Body of pancreas (tissue), 4 donors: ENCODE results near the gene TXNDC16. TPM values are rescaled to one million over a fixed set of nuclear protein-coding genes. Genes with fewer than 3 reads are reported as not detected.

Experiments
- ATAC-seq: fragments of 150-250 bp; one replicate; pipeline ENCODE4 v1.9.1; 2016
- DNase-seq, 4 donors: peaks; one replicate each; pipeline ENCODE4 v3.0.0-alpha.2; 2019
- H3K27ac ChIP-seq, 4 donors: fragments of 200-600 bp; sonication (generic); 1 replicate in 3 of 4; 2 replicates in 1 of 4; pipeline versions ENCODE4 v1.5.1 to v1.6.1; 2016 to 2019; ENCODE audit warnings: mild to moderate bottlenecking in 1 of 4, mixed read lengths in 1 of 4, moderate library complexity in 1 of 4
- H3K27me3 ChIP-seq, 2 donors: fragments of 200-600 bp; sonication (generic); one replicate each; pipeline ENCODE4 v1.6.0; 2016; ENCODE audit warnings: mild to moderate bottlenecking in 1 of 2
- H3K36me3 ChIP-seq, 2 donors: fragments of 200-600 bp; sonication (generic); replicated peaks in 1 of 2; 2 replicates each; pipeline ENCODE4 v1.5.1; 2016; ENCODE audit warnings: low read depth in 2 of 2; ENCODE audit not compliant: insufficient read depth in 1 of 2
- H3K4me1 ChIP-seq: fragments of 200-600 bp; sonication (generic); one replicate; pipeline ENCODE4 v1.6.0; 2016
- H3K4me3 ChIP-seq, 2 donors: fragments of 200-600 bp; sonication (generic); 1 replicate in 1 of 2; 2 replicates in 1 of 2; pipeline ENCODE4 v1.5.1; 2016 to 2019
- H3K9me3 ChIP-seq, 3 donors: fragments of 200-600 bp; sonication (generic); 1 replicate in 2 of 3; 2 replicates in 1 of 3; pipeline ENCODE4 v1.5.1; 2016
- POLR2A ChIP-seq, 3 donors: fragments of 450-650 bp; IDR thresholded peaks; one replicate each; pipeline ENCODE4 v1.6.1; 2016; ENCODE audit warnings: antibody characterized with exemption in 3 of 3, mild to moderate bottlenecking in 2 of 3
- WGBS, 2 donors: methylation state at CpG; one replicate each; pipeline ENCODE4 v1.1.5; 2017; 5-methylcytosine and 5-hydroxymethylcytosine counted together
- intact Hi-C: fragments of 100-400 bp; cut with DNase I; formaldehyde crosslinking; loops from one replicate; pipeline ENCODE4 v1.15.1; 2023
- total RNA-seq, 2 donors: library from RNA; depleted of rRNA; stranded (reverse); fragments of >200 nt; gene quantifications; one replicate each; pipeline ENCODE4 v1.1.0, GENCODE V29; 2016
- TF ChIP-seq, protein P1 (sequence below), 7 experiments: fragments of 450-650 bp in 4 of 7; fragments of 200-600 bp in 3 of 7; sonication (generic) in 3 of 7; IDR thresholded peaks; one replicate each; pipeline ENCODE4 v1.5.1; 2016 to 2019; ENCODE audit warnings: antibody characterized with exemption in 7 of 7

TXNDC16 gene
- total RNA-seq, 2 donors from 2014 or later, result 4.0 to 7.5 TPM

DNA sequence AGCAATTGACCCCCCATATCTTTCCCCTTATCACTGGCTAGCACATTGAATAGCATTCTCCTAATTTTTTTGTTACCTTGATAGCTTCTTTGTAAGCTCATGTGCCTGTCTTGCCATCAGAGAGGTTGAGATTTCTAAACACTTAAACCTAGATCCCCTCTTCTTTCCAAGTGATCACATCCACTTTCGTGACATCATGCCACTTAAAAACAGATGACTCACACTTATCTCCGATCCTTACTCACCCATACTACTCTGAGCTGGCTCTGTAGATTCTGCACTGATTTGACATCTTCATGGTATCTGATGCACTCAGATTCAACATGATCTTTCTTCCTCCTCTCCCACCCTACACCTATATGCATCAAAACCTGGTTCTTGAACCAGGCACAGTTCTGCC, 10.8 kb upstream of the TXNDC16 start:
- TF ChIP-seq, protein P1, sequence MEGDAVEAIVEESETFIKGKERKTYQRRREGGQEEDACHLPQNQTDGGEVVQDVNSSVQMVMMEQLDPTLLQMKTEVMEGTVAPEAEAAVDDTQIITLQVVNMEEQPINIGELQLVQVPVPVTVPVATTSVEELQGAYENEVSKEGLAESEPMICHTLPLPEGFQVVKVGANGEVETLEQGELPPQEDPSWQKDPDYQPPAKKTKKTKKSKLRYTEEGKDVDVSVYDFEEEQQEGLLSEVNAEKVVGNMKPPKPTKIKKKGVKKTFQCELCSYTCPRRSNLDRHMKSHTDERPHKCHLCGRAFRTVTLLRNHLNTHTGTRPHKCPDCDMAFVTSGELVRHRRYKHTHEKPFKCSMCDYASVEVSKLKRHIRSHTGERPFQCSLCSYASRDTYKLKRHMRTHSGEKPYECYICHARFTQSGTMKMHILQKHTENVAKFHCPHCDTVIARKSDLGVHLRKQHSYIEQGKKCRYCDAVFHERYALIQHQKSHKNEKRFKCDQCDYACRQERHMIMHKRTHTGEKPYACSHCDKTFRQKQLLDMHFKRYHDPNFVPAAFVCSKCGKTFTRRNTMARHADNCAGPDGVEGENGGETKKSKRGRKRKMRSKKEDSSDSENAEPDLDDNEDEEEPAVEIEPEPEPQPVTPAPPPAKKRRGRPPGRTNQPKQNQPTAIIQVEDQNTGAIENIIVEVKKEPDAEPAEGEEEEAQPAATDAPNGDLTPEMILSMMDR (IDR thresholded peaks at IDR 0.05), result no peak
- TF ChIP-seq POLR2A (IDR thresholded peaks at IDR 0.05), result no peak
- H3K36me3 ChIP-seq, result no peaks in the 10 kb centered on the region
- H3K4me3 ChIP-seq, result no peak overlapping the region
- ATAC-seq (no peak), DNase-seq (no peak)
- 72 to 73% methylated on average over 2 of the region's 2 CpGs for WGBS, 2 donors
- H3K27ac ChIP-seq, result no peak overlapping the region
- no peaks in the 10 kb centered on the region for H3K9me3 ChIP-seq
- no peaks in the 10 kb centered on the region for H3K27me3 ChIP-seq
- no peaks in the 10 kb centered on the region for H3K4me1 ChIP-seq
- intact Hi-C loops, result no loop called here

DNA sequence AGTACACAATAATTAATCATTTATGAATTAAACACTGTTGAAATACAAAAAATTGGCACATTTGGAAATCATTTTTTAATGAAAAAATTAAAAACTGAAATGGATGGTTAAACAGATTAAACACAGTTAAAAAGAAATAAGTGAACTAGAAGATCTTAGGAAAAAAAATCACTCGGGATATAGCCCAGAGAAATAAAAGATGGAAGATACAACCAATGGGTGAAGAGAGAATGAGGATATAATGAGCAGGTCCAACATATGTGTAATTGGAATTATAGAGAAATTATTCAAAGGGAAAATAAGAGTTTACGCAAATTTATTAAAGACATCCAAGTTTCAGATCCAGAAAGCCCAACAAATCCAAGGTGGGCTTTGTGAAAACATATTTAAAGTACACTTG, 6.4 kb upstream of the TXNDC16 start:
- no peaks in the 10 kb centered on the region for H3K36me3 ChIP-seq
- WGBS, 2 donors, result 92 to 96% methylated on average over 2 of the region's 2 CpGs
- ATAC-seq, result no peak
- no peak overlapping the region for H3K4me3 ChIP-seq
- H3K27me3 ChIP-seq, result no peaks in the 10 kb centered on the region
- no peak overlapping the region for H3K27ac ChIP-seq
- TF ChIP-seq POLR2A (IDR thresholded peaks at IDR 0.05), result no peak
- TF ChIP-seq, protein P1 (IDR thresholded peaks at IDR 0.05), result no peak
- H3K9me3 ChIP-seq, result no peaks in the 10 kb centered on the region
- H3K4me1 ChIP-seq, result peaks cover 8% of the 10 kb centered on the region
- DNase-seq, result no peak
- intact Hi-C loops, result no loop called here

DNA sequence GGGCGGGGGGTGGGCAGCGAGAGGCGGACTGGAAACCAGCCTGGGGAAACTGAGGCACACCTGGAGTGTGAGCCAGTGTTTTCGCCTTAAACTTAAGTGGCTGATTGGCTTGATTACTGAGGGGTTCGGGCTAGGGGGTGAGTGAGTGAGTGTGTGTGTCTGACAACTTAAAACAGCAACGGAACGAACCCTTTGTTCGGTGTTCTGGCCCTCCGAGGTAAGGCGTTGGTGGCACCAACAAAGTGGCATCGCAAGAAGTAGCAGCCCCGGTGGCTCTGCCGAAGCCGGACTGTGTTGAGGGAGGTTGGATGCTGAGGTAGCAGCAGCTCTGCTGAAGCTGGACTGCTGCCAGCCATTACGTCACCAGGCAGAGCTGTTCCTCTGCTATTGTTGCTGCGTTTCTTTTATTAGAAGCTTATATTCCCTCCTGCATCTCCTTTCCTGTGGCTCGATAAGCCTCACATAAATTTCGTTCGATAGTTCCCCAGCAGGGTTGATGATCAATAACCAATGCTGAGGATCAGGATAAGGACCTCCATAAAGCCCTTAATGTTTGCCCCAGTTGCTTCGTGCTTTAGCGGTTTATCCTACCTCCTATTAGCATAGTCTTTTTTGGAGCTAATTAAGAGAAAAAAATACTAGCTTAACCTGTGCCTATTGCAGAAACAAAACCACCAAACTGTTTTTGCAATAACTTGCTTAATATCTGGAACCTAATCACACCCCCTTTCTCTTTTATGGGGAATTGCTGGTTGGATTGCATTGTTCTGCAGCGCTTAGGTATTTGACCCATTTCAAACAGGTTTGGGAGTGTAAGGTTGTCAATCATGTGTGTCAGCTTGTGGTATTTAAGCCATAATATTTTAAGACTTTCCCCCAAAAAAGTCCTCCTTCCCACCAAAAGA, 1.6 kb upstream of the TXNDC16 start:
- Histone ChIP-seq H3K4me3 (peak overlapping the region; percentile 37 to 39), H3K36me3 (no peaks in the 10 kb centered on the region), H3K9me3 (no peaks in the 10 kb centered on the region), H3K4me1 (peaks cover 27% of the 10 kb centered on the region), H3K27ac (peak overlapping the region; percentile 86 to 94 (median 91)), H3K27me3 (no peaks in the 10 kb centered on the region)
- WGBS, 2 donors, result 2 to 5% methylated on average over 16 to 22 of the region's 22 CpGs
- ATAC-seq (peak; percentile 41), DNase-seq (peak; percentile 91 to 95 (median 93))
- intact Hi-C loops, result no loop called here
- peak in 2 of 3 donors; percentile 51 to 63 for TF ChIP-seq POLR2A (IDR thresholded peaks at IDR 0.05)
- TF ChIP-seq, protein P1 (IDR thresholded peaks at IDR 0.05), result peak in 2 of 7 experiments; percentile 13 to 15

DNA sequence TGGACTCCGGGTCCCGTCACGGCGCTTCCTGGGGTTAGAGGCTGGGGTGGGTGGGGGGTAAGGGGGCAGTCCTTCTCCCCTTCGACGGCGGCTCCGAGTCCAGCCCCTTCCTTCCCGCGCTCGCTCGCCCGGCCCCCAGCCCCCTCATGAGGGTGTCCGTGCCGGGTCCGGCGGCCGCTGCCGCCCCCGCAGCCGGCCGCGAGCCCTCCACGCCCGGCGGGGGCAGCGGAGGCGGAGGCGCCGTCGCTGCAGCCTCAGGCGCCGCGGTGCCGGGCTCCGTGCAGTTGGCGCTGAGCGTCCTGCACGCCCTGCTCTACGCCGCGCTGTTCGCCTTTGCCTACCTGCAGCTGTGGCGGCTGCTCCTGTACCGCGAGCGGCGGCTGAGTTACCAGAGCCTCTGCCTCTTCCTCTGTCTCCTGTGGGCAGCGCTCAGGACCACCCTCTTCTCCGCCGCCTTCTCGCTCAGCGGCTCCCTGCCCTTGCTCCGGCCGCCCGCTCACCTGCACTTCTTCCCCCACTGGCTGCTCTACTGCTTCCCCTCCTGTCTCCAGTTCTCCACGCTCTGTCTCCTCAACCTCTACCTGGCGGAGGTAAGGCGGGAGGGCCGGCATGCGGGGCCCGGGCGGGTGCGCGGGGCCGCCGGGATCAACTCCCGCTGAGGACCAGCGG, 831 bp upstream of the TXNDC16 start:
- intact Hi-C loops, result no loop called here
- Histone ChIP-seq H3K36me3 (no peaks in the 10 kb centered on the region), H3K27ac (peak overlapping the region; percentile 86 to 94 (median 91)), H3K27me3 (no peaks in the 10 kb centered on the region), H3K9me3 (no peaks in the 10 kb centered on the region), H3K4me1 (peaks cover 27% of the 10 kb centered on the region), H3K4me3 (peak overlapping the region; percentile 37 to 39)
- ATAC-seq (peak; percentile 14), DNase-seq (peak; percentile 28 to 47 (median 44))
- 0% methylated on average over 22 to 69 of the region's 69 CpGs for WGBS, 2 donors
- TF ChIP-seq POLR2A (IDR thresholded peaks at IDR 0.05), result no peak
- TF ChIP-seq, protein P1 (IDR thresholded peaks at IDR 0.05), result no peak
